GM12892 (cell line): ENCODE results near the gene RHEB.

Source experiments
- DNase-seq: peaks from one replicate; pipeline ENCODE4 v3.0.0; 2011; ENCODE audit not compliant: insufficient read length
- FAIRE-seq: peaks from 2 replicates; lab custom pipeline; 2011; peaks lifted over from hg19 to GRCh38; lab: Jason Lieb, UNC
- POLR2A ChIP-seq: IDR thresholded peaks from 2 replicates; pipeline ENCODE4 v1.6.1; 2011; ENCODE audit warnings: low read depth, low read length, control low read depth
- POLR2AphosphoS5 ChIP-seq: IDR thresholded peaks from 2 replicates; pipeline ENCODE4 v1.6.1; 2011; ENCODE audit warnings: low read depth, low read length, control low read depth
- TAF1 ChIP-seq: IDR thresholded peaks from 2 replicates; pipeline ENCODE4 v1.6.1; 2011; ENCODE audit warnings: low read depth, mild to moderate bottlenecking, control low read depth, low read length, borderline replicate concordance

The RHEB gene

GRCh38 chr7:151520419-151521261 lies 945 bp upstream of the RHEB start:
- DNase-seq: no peak
- TF ChIP-seq POLR2A: no peak
- FAIRE-seq: no peak

DNA sequence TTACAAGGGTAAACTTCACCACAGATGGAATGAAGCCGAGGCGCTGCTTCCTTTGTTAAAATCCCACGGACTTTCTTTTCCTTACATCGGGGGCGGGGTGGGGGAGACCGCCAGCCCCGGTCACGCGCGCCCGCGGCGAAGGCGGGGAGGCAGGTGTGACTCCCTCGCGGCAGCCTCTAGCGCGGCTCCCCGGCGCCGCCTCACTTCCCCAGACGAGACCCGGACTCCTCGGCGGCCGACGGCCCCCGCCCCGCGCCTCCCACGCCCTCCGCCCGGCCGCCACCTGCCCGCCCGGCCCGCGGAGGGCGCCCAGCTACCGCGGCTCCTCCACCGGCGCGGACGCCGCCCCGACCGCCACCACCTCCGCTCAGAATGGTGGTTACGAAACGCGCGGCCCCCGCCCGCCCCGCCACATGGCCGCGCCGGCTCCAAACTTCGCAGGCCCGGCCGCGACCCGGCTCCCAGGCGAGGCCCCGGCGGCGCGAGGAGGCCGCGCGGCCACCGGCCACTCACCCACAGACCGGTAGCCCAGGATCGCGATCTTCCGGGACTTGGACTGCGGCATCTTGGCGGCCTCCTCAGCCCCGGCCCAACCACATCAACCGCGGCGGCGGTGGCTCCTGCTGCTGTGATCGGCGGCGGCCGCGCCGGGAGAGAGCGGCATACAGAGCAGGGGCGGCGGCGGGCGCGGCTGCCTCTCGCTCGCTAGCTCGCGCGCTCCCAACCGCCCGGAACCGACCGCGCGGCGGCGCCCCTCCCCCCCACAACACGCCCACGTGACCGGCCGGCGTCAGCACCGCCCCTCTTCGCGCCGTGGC lies 539 bp downstream of the RHEB start:
- peak; percentile 38 for DNase-seq
- peak; percentile 37; the same call in 1 of the 2 replicates for TF ChIP-seq POLR2A
- peak; percentile 24 for FAIRE-seq

- DNase-seq: no peak
- FAIRE-seq: peak; percentile 72
Measured at GRCh38 chr7:151518105-151518946, 1.4 kb downstream of the RHEB start.

GRCh38 chr7:151517601-151518104 lies 2.0 kb downstream of the RHEB start:
- DNase-seq: no peak
- TF ChIP-seq POLR2AphosphoS5 (no peak), TAF1 (no peak), POLR2A (no peak)
- no peak for FAIRE-seq

More at GRCh38 chr7:151518105-151518946, 1.4 kb downstream of the RHEB start:
- no peak for TF ChIP-seq POLR2A
- no peak for TF ChIP-seq POLR2AphosphoS5
- no peak for TF ChIP-seq TAF1

GRCh38 chr7:151515276-151515565 lies 4.5 kb downstream of the RHEB start:
- no peak for FAIRE-seq
- TF ChIP-seq TAF1: no peak
- TF ChIP-seq POLR2AphosphoS5: no peak
- no peak for TF ChIP-seq POLR2A

GRCh38 chr7:151514461-151515275 lies 5.0 kb downstream of the RHEB start:
- TF ChIP-seq POLR2A (no peak), TAF1 (no peak), POLR2AphosphoS5 (no peak)
- FAIRE-seq: no peak
- no peak for DNase-seq

More at GRCh38 chr7:151515276-151515565, 4.5 kb downstream of the RHEB start:
- no peak for DNase-seq

- TF ChIP-seq TAF1 (no peak), POLR2AphosphoS5 (no peak), POLR2A (no peak)
- FAIRE-seq (no peak), DNase-seq (no peak)
Measured at GRCh38 chr7:151513133-151513532, 6.6 kb downstream of the RHEB start.

GRCh38 chr7:151512353-151512752 lies 7.3 kb downstream of the RHEB start:
- DNase-seq (no peak), FAIRE-seq (no peak)
- no peak for TF ChIP-seq POLR2A
- TF ChIP-seq POLR2AphosphoS5: no peak
- no peak for TF ChIP-seq TAF1

DNA sequence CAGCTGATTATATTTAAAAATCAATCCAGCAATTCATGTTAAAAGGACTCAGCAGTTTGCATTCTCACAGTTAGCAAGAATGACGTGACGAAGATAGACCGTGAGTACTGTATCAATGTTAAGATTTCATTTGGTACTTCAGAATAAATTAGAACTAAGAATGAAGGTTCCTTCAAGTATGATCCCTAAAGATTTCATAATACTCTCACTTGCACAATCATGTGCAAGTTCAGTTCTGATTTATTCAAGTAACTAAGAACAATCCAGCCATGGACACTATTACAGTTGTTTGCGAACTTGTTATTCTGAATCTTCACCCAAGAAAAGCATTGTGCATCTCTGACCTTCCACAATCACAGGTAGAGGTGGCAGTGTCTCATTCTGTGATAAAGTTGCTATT lies 7.7 kb downstream of the RHEB start:
- TF ChIP-seq TAF1 (no peak), POLR2A (no peak), POLR2AphosphoS5 (no peak)
- DNase-seq (no peak), FAIRE-seq (no peak)

DNA sequence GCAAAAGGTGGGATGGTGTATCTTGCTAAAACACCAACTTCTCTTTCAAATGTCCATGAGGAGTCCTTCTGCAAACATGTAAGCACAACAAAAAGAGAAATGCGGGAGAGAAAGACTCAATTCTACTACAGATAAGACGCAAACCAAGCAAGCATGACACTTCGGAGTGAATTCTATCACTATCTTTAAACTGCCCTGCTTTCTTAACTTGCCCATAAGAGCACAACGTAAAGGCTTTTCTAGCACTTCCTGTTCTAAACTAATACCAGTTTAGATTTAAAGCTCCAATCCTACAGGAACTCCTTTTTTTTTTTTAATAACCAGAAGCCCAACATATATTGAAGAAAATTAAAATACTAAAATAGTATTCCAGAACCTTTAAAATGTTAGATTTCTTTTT lies 8.4 kb downstream of the RHEB start:
- no peak for TF ChIP-seq POLR2A
- TF ChIP-seq POLR2AphosphoS5: no peak
- TF ChIP-seq TAF1: no peak
- FAIRE-seq (no peak), DNase-seq (no peak)
